Adrenal gland (tissue), 12 donors: ENCODE data around the gene GRIP1. TPM values are rescaled to one million over a fixed set of nuclear protein-coding genes. Genes with fewer than 3 reads are reported as not detected.

Source experiments
- DNase-seq, 7 donors: peaks; one replicate each; pipeline ENCODE4 v3.0.0-alpha.2; 2019 to 2020
- H3K27ac ChIP-seq, 5 donors: fragments of 200-600 bp; sonication (generic) in 4 of 5; 1 replicate in 3 of 5; 2 replicates in 2 of 5; pipeline versions ENCODE4 v1.5.1 to v1.8.0; 2016 to 2020; ENCODE audit warnings: mild to moderate bottlenecking in 1 of 5
- H3K27me3 ChIP-seq: fragments of 200-600 bp; 2 replicates; pipeline ENCODE4 v1.8.0; 2021
- H3K36me3 ChIP-seq, 2 donors: fragments of 200-600 bp; replicated peaks in 1 of 2; 1 replicate in 1 of 2; 2 replicates in 1 of 2; pipeline versions ENCODE4 v1.5.1 to v1.8.0; 2018 to 2022
- H3K4me1 ChIP-seq, 2 donors: fragments of 200-600 bp; replicated peaks in 1 of 2; 1 replicate in 1 of 2; 2 replicates in 1 of 2; pipeline versions ENCODE4 v1.5.1 to v1.8.0; 2018 to 2021
- H3K4me3 ChIP-seq, 4 donors: fragments of 200-600 bp; sonication (generic) in 3 of 4; one replicate each; pipeline ENCODE4 v1.5.1; 2016 to 2018
- H3K9me3 ChIP-seq, 3 donors: fragments of 200-600 bp; sonication (generic) in 1 of 3; replicated peaks in 1 of 3; 1 replicate in 2 of 3; 2 replicates in 1 of 3; pipeline versions ENCODE4 v1.5.1 to v1.8.0; 2016 to 2021
- POLR2A ChIP-seq, 2 donors: fragments of 450-650 bp; IDR thresholded peaks; one replicate each; pipeline ENCODE4 v1.6.1; 2017; ENCODE audit warnings: antibody characterized with exemption in 2 of 2, mild to moderate bottlenecking in 2 of 2, moderate library complexity in 1 of 2
- WGBS, 4 donors: extraction: QIAGEN DNeasy Blood & Tissue Kit in 2 of 4; methylation state at CpG; one replicate each; pipeline versions ENCODE4 v1.1.5 to v1.1.7; 2013 to 2017; 5-methylcytosine and 5-hydroxymethylcytosine counted together
- intact Hi-C, 2 donors: fragments of 100-400 bp; cut with DNase I; formaldehyde crosslinking; loops; one replicate each; pipeline versions ENCODE4 v1.14.1 to v1.15.0; 2022 to 2023
- polyA plus RNA-seq, 3 donors: library from polyadenylated mRNA; stranded (reverse); fragments of 200-250 nt in 2 of 3; fragments of 350-450 nt in 1 of 3; fragmentation: Illumina TruSeq in 1 of 3; extraction: RNeasy Lipid Tissue Mini Kit (QIAGEN cat#74804) in 1 of 3; gene quantifications; one replicate each; pipeline ENCODE4 v1.2.3, GENCODE V29; 2013 to 2014
- total RNA-seq, 9 donors: library from RNA; depleted of rRNA in 4 of 9; stranded (reverse); fragments of >200 nt in 4 of 9; fragments of 120-200 nt in 1 of 9; fragmentation: NEBNext Ultra II Directional in 1 of 9; extraction: Animal tissue kit (Norgen Biotek cat#: 25700) in 1 of 9; gene quantifications; one replicate each; pipeline versions ENCODE4 v1.1.0 to v1.2.4, GENCODE V29; 2013 to 2023
- TF ChIP-seq, protein P1 (sequence below), 6 experiments: fragments of 450-650 bp in 4 of 6; fragments of 200-600 bp in 2 of 6; sonication (generic) in 1 of 6; IDR thresholded peaks; 1 replicate in 5 of 6; 2 replicates in 1 of 6; pipeline versions ENCODE4 v1.5.1 to v1.8.0; 2016 to 2021; ENCODE audit warnings: antibody characterized with exemption in 6 of 6, mild to moderate bottlenecking in 2 of 6, moderate library complexity in 1 of 6
- donor health status: healthy with polysubstance abuse.
- donor health status: Bipolar disorder and iron deficiency.
- donor health status: DM: yes; HTN: yes; CAD: no.
- donor health status: DM: no; HTN: no; CAD: no.
- donor health status: DM: no; HTN: no; CAD: no.
- donor health status: DM: yes; HTN: yes; CAD: no.

The GRIP1 gene
- total and polyA plus RNA-seq, 12 donors, result 0.54 to 10.8 (median 2.4) TPM

GRCh38 chr12:66666481-66666880, 12.4 kb downstream of the GRIP1 start:
- H3K27me3 ChIP-seq, result no peaks in the 10 kb centered on the region
- no peaks in the 10 kb centered on the region for H3K9me3 ChIP-seq
- TF ChIP-seq, protein P1, sequence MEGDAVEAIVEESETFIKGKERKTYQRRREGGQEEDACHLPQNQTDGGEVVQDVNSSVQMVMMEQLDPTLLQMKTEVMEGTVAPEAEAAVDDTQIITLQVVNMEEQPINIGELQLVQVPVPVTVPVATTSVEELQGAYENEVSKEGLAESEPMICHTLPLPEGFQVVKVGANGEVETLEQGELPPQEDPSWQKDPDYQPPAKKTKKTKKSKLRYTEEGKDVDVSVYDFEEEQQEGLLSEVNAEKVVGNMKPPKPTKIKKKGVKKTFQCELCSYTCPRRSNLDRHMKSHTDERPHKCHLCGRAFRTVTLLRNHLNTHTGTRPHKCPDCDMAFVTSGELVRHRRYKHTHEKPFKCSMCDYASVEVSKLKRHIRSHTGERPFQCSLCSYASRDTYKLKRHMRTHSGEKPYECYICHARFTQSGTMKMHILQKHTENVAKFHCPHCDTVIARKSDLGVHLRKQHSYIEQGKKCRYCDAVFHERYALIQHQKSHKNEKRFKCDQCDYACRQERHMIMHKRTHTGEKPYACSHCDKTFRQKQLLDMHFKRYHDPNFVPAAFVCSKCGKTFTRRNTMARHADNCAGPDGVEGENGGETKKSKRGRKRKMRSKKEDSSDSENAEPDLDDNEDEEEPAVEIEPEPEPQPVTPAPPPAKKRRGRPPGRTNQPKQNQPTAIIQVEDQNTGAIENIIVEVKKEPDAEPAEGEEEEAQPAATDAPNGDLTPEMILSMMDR (IDR thresholded peaks at IDR 0.05), result no peak
- TF ChIP-seq POLR2A (IDR thresholded peaks at IDR 0.05), result no peak
- H3K4me3 ChIP-seq, result no peak overlapping the region
- no peak for DNase-seq
- H3K36me3 ChIP-seq, result no peaks in the 10 kb centered on the region
- H3K27ac ChIP-seq, result no peak overlapping the region
- intact Hi-C loops, result no loop called here
- peaks cover 0 to 10% of the 10 kb centered on the region in 2 donors for H3K4me1 ChIP-seq
- 92 to 96% (median 95%) methylated on average over 1 of the region's 1 CpG for WGBS, 4 donors

GRCh38 chr12:66665435-66665985, 13.4 kb downstream of the GRIP1 start:
- WGBS, 4 donors, result 88 to 92% (median 89%) methylated on average over 3 of the region's 3 CpGs
- DNase-seq, result no peak

GRCh38 chr12:66664076-66664475, 14.8 kb downstream of the GRIP1 start:
- no peak for DNase-seq
- Histone ChIP-seq H3K36me3 (no peaks in the 10 kb centered on the region), H3K27me3 (no peaks in the 10 kb centered on the region), H3K4me1 (peaks cover 0 to 10% of the 10 kb centered on the region in 2 donors), H3K27ac (no peak overlapping the region), H3K9me3 (no peaks in the 10 kb centered on the region), H3K4me3 (no peak overlapping the region)
- 66 to 80% (median 77%) methylated on average over 1 of the region's 1 CpG for WGBS, 4 donors
- intact Hi-C loops, result no loop called here
- TF ChIP-seq POLR2A (IDR thresholded peaks at IDR 0.05), result no peak
- TF ChIP-seq, protein P1 (IDR thresholded peaks at IDR 0.05), result no peak

More at GRCh38 chr12:66665435-66665985, 13.4 kb downstream of the GRIP1 start:
- Histone ChIP-seq H3K4me1 (peaks cover 0 to 10% of the 10 kb centered on the region in 2 donors), H3K9me3 (no peaks in the 10 kb centered on the region), H3K27me3 (no peaks in the 10 kb centered on the region), H3K36me3 (no peaks in the 10 kb centered on the region), H3K4me3 (no peak overlapping the region), H3K27ac (no peak overlapping the region)
- TF ChIP-seq, protein P1 (IDR thresholded peaks at IDR 0.05), result no peak
- no peak for TF ChIP-seq POLR2A (IDR thresholded peaks at IDR 0.05)
- intact Hi-C loops, result no loop called here

DNA sequence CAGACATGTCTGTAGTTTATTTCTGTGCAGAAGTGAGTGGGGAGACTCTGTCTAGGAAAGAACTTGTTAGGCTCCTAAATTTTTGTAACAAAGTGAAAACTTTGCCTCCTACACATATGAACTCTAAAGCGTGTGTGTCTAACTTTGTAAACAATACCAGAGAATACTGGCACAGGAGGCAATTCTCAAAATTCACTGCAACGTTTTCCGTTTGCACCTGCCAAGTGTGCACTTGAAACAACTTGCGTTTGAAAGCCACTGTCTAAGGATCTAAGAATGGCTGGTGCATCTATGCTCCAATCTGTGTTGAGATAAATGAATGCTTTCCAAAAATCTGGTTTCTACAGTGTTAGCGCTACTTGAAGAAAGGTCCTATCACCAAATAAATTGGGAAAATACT, 15.3 kb downstream of the GRIP1 start:
- TF ChIP-seq POLR2A (IDR thresholded peaks at IDR 0.05), result no peak
- TF ChIP-seq, protein P1 (IDR thresholded peaks at IDR 0.05), result no peak
- intact Hi-C loops, result no loop called here
- Histone ChIP-seq H3K27ac (no peak overlapping the region), H3K36me3 (no peaks in the 10 kb centered on the region), H3K4me3 (no peak overlapping the region), H3K27me3 (no peaks in the 10 kb centered on the region), H3K9me3 (no peaks in the 10 kb centered on the region), H3K4me1 (peaks cover 0 to 9% of the 10 kb centered on the region in 2 donors)
- no peak for DNase-seq
- WGBS, 4 donors, result 80 to 90% (median 84%) methylated on average over 5 of the region's 5 CpGs
